NCI-H1092 (cell line): ENCODE results near the gene CYP2D6.
A peak's percentile ranks its signal among the peaks of the same experiment; 100 is the strongest.
"Not testable (repeated sequence)": the region's sequence is repeated elsewhere in the genome, so short reads cannot be mapped to it uniquely, and the experiment has no call there.

Experiments
- DNase-seq: peaks from one replicate; lab custom pipeline; 2025; lab: John Stamatoyannopoulos, UW

Gene CYP2D6

GRCh38 chr22:42130639-42131431 is at the start of gene CYP2D6:
Gene CYP2D6 (minus strand): TSS chr22:42130810. CDS start chr22:42130791, 19 bp downstream.
- DNase-seq = not testable (repeated sequence)

- no peak for DNase-seq
Measured at GRCh38 chr22:42179616-42180015, 49.0 kb upstream of the CYP2D6 start.

GRCh38 chr22:42178910-42179519 is 48.4 kb upstream of the CYP2D6 start:
- no peak for DNase-seq

- no peak for DNase-seq
Measured at GRCh38 chr22:42177891-42178336, 47.3 kb upstream of the CYP2D6 start.

GRCh38 chr22:42176255-42176915 is 45.8 kb upstream of the CYP2D6 start:
- no peak for DNase-seq

- no peak for DNase-seq
Measured at GRCh38 chr22:42174062-42174461, 43.5 kb upstream of the CYP2D6 start.

- no peak for DNase-seq
Measured at GRCh38 chr22:42173183-42173926, 42.7 kb upstream of the CYP2D6 start.

GRCh38 chr22:42172773-42173172 is 42.2 kb upstream of the CYP2D6 start:
- DNase-seq = no peak

- DNase-seq = no peak
Measured at GRCh38 chr22:42171946-42172719, 41.5 kb upstream of the CYP2D6 start.

GRCh38 chr22:42171417-42171816 is 40.8 kb upstream of the CYP2D6 start:
- no peak for DNase-seq

GRCh38 chr22:42170946-42171345 is 40.3 kb upstream of the CYP2D6 start:
- DNase-seq = no peak

GRCh38 chr22:42169055-42169469 is 38.5 kb upstream of the CYP2D6 start:
- peak; percentile 71 for DNase-seq

GRCh38 chr22:42168476-42168875 is 37.9 kb upstream of the CYP2D6 start:
- no peak for DNase-seq

GRCh38 chr22:42167066-42167465 is 36.5 kb upstream of the CYP2D6 start:
- no peak for DNase-seq

- no peak for DNase-seq
Measured at GRCh38 chr22:42164901-42165300, 34.3 kb upstream of the CYP2D6 start.

- no peak for DNase-seq
Measured at GRCh38 chr22:42163515-42163914, 32.9 kb upstream of the CYP2D6 start.

GRCh38 chr22:42162728-42163489 is 32.3 kb upstream of the CYP2D6 start:
- DNase-seq = no peak

- DNase-seq = no peak
Measured at GRCh38 chr22:42160830-42161696, 30.5 kb upstream of the CYP2D6 start.

GRCh38 chr22:42160251-42160650 is 29.6 kb upstream of the CYP2D6 start:
- no peak for DNase-seq
